Neural cell (in vitro differentiated cells): ENCODE data around the gene TAOK1.

Experiments
- CTCF ChIP-seq: fragments of 450-650 bp; IDR thresholded peaks from 2 replicates; pipeline ENCODE4 v1.5.1; 2014; ENCODE audit warnings: antibody characterized with exemption, mild to moderate bottlenecking, moderate library complexity; ENCODE audit not compliant: poor library complexity, severe bottlenecking
- EZH2 ChIP-seq: fragments of 200-600, 300-800 bp; shearing (Covaris generic), sonication (generic); IDR thresholded peaks from 2 replicates; pipeline ENCODE4 v1.6.1; 2014; ENCODE audit warnings: antibody characterized with exemption, low read length, borderline replicate concordance, mild to moderate bottlenecking; ENCODE audit not compliant: insufficient read depth, poor library complexity, severe bottlenecking
- POLR2AphosphoS5 ChIP-seq: IDR thresholded peaks from 2 replicates; pipeline ENCODE4 v1.6.1; 2012
- RAD21 ChIP-seq: fragments of 450-650 bp; conservative IDR thresholded peaks from 2 replicates; pipeline ENCODE4 v1.6.1; 2014; ENCODE audit warnings: antibody characterized with exemption, mild to moderate bottlenecking, moderate library complexity
- TAF1 ChIP-seq: IDR thresholded peaks from 2 replicates; pipeline ENCODE4 v1.6.1; 2012; ENCODE audit warnings: low read depth
- TF ChIP-seq, protein P1 (sequence below): IDR thresholded peaks from 2 replicates; pipeline ENCODE4 v1.6.1; 2012; ENCODE audit warnings: borderline replicate concordance

DNA sequence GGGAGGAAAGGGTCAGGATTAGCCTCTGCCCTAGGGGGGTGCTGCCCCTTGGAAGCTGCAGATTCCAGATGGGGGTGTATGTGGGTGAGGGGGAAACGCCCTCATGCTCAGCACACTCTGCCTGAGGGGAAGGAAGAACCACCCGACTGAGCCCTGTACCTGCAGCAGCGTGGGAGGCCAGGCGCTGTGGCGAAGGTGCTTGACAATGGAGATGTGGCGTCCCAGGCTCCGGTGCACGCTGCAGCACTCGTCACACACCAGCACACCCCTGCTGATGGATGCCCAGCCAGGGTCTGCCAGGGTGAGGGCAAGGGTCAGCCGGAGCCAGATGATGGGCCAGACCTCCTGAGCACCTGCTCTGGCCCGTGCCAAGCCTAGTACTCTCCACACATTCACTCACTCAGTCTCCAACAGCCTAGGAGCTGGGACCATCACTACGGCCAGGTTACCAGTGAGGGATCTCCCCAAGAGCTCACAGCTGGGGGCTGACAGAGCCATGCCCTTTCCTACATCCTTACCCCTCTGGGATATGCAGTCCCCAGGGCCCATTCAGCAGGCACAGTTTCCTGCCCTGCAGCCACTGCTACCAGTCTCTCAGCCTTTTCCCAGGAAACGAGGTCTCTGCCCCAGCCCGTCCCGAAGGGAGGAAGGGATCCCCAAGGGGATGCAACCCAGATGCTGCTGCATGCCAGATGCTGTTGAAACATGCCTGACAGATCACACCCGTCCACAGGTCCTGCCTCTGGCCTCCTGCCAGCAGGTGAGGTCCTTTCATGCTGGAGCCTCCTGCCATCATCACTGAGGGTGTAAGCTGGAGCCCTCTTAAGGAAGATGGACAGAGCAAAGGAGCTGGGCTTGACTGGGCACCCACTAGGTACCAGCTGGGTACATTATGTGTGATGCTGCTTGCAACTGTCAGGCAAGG, 193.4 kb downstream of the TAOK1 start:
- no peak for TF ChIP-seq CTCF
- TF ChIP-seq, protein P1, sequence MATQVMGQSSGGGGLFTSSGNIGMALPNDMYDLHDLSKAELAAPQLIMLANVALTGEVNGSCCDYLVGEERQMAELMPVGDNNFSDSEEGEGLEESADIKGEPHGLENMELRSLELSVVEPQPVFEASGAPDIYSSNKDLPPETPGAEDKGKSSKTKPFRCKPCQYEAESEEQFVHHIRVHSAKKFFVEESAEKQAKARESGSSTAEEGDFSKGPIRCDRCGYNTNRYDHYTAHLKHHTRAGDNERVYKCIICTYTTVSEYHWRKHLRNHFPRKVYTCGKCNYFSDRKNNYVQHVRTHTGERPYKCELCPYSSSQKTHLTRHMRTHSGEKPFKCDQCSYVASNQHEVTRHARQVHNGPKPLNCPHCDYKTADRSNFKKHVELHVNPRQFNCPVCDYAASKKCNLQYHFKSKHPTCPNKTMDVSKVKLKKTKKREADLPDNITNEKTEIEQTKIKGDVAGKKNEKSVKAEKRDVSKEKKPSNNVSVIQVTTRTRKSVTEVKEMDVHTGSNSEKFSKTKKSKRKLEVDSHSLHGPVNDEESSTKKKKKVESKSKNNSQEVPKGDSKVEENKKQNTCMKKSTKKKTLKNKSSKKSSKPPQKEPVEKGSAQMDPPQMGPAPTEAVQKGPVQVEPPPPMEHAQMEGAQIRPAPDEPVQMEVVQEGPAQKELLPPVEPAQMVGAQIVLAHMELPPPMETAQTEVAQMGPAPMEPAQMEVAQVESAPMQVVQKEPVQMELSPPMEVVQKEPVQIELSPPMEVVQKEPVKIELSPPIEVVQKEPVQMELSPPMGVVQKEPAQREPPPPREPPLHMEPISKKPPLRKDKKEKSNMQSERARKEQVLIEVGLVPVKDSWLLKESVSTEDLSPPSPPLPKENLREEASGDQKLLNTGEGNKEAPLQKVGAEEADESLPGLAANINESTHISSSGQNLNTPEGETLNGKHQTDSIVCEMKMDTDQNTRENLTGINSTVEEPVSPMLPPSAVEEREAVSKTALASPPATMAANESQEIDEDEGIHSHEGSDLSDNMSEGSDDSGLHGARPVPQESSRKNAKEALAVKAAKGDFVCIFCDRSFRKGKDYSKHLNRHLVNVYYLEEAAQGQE = no peak
- no peak for TF ChIP-seq EZH2
- TF ChIP-seq RAD21 = no peak
- no peak for TF ChIP-seq TAF1
- TF ChIP-seq POLR2AphosphoS5 = no peak
